ENCODE results near the gene GMNN. TPM values are rescaled to one million over a fixed set of nuclear protein-coding genes. Genes with fewer than 3 reads are reported as not detected.
A peak's percentile ranks its signal among the peaks of the same experiment; 100 is the strongest.

Gene GMNN
- polyA plus RNA-seq, 3 donors: 2.6 to 5.2 (median 2.9) TPM

DNA sequence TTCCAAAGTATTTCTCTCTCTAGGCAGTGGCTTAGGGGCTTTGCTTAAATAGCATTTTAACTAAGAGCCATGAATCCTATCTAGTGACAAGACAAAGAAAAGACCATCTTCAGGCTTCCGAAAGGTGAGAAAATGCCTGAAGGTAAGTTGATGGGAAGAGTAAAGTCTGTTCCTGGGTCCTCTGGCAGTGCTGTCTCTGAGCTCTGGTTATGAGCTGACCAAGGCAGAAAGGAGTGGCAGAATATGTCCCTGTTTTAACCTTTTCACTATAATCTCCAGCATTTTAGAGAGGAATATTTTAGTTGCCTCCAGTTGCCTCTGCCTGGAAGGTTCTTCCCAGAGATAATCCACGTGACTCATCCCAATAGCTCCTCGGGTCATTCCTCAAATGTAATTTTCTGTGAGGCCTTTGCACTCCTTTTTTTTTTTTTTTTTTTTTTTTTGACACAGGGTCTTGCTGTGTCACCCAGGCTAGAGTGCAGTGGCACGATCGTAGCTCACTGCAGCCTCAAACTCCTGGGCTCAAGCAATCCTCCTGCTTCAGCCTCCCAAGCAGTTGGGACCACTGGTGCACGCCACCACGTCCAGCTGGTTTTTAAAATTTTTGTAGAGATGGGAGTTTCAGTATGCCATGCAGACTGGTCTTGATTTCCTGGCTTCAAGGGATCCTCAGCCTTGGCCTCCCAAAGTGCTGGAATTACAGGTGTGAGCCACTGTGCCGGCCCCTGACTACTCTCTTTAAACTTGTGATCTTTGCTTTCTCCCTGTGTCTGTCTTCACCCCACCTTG, 27.7 kb downstream of the GMNN start:
- H3K9me3 Mint-ChIP-seq: no peaks in the 10 kb centered on the region
- intact Hi-C loops (cut with micrococcal nuclease): no loop called here
- DNase-seq: no peak
- WGBS (ENCODE audit: insufficient coverage): 94% methylated on average over 2 of the region's 8 CpGs
- H3K4me3 Mint-ChIP-seq: no peak overlapping the region
- H4K20me1 ChIP-seq (ENCODE audit: insufficient read depth, low read length): peaks cover 54% of the 10 kb centered on the region
- H3K9me3 ChIP-seq (replicated peaks in 1 of 2; ENCODE audit: control insufficient read depth in 1 of 2, insufficient read depth in 1 of 2, low read length in 2 of 2): no peaks in the 10 kb centered on the region
- peaks cover 0 to 3% (median 0%) of the 10 kb centered on the region in 3 donors for H3K27me3 Mint-ChIP-seq (ENCODE audit: low read depth in 3 of 3)
- no peak overlapping the region for H2AFZ ChIP-seq (ENCODE audit: insufficient read depth, low read depth, low read length, poor library complexity, severe bottlenecking)
- H3K27ac ChIP-seq (ENCODE audit: low read depth in 1 of 2, low read length in 2 of 2): peak overlapping the region in 1 of 2 donors; percentile 29
- H3K4me3 ChIP-seq (replicated peaks in 1 of 3; ENCODE audit: low read depth in 2 of 3, low read length in 3 of 3): no peak overlapping the region
- H3K4me2 ChIP-seq (replicated peaks; ENCODE audit: extremely low read depth, low read length, poor library complexity, severe bottlenecking): no peak overlapping the region
- H3K27ac Mint-ChIP-seq: peak overlapping the region in 4 of 7 donors; percentile 20 to 87 (median 40)
- TF ChIP-seq, protein P1, sequence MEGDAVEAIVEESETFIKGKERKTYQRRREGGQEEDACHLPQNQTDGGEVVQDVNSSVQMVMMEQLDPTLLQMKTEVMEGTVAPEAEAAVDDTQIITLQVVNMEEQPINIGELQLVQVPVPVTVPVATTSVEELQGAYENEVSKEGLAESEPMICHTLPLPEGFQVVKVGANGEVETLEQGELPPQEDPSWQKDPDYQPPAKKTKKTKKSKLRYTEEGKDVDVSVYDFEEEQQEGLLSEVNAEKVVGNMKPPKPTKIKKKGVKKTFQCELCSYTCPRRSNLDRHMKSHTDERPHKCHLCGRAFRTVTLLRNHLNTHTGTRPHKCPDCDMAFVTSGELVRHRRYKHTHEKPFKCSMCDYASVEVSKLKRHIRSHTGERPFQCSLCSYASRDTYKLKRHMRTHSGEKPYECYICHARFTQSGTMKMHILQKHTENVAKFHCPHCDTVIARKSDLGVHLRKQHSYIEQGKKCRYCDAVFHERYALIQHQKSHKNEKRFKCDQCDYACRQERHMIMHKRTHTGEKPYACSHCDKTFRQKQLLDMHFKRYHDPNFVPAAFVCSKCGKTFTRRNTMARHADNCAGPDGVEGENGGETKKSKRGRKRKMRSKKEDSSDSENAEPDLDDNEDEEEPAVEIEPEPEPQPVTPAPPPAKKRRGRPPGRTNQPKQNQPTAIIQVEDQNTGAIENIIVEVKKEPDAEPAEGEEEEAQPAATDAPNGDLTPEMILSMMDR (IDR thresholded peaks at IDR 0.05): no peak
- peaks cover 55 to 74% of the 10 kb centered on the region in 2 donors for H3K36me3 Mint-ChIP-seq
- H3K4me1 Mint-ChIP-seq: no peaks in the 10 kb centered on the region
- H3K36me3 ChIP-seq (replicated peaks in 1 of 2; ENCODE audit: control insufficient read depth in 1 of 2, insufficient read depth in 2 of 2, low read length in 2 of 2): peaks cover 56 to 60% of the 10 kb centered on the region in 2 donors
- no peaks in the 10 kb centered on the region for H3K79me2 ChIP-seq (ENCODE audit: insufficient read depth, low read length)
- no peak overlapping the region for H3K9ac ChIP-seq (ENCODE audit: insufficient read depth, low read length, poor library complexity, severe bottlenecking)
- no peaks in the 10 kb centered on the region for H3K27me3 ChIP-seq (ENCODE audit: control insufficient read depth in 2 of 2, insufficient read depth in 2 of 2, low read length in 2 of 2)
- no peaks in the 10 kb centered on the region for H3K4me1 ChIP-seq (ENCODE audit: control insufficient read depth in 1 of 2, insufficient read depth in 2 of 2, low read length in 2 of 2)

DNA sequence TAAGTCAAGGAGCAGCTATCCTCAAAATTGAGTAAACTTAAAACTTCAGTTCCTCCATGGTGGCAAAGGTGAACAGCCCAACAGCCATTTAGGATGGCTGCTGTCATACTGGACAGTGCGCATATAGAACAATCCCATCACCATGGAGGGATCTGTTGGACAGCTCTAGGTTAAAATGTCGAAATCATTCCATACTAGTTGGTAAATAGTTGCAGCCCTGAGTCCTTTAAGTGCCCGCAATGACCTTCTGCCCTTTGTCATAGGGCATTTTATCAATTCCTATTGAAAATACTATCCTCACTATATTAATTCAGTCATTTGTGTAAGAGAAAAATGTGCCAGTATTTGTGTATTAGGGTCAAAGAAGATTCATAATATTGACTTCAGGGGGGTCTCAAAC, 32.8 kb downstream of the GMNN start:
- H3K36me3 Mint-ChIP-seq: peaks cover 77 to 85% of the 10 kb centered on the region in 2 donors

More for the DNA sequence above, 32.8 kb downstream of the GMNN start:
- TF ChIP-seq, protein P1 (IDR thresholded peaks at IDR 0.05): no peak
- H3K4me3 ChIP-seq (replicated peaks in 1 of 3; ENCODE audit: low read depth in 2 of 3, low read length in 3 of 3): no peak overlapping the region
- H3K9me3 Mint-ChIP-seq: no peaks in the 10 kb centered on the region
- no peak overlapping the region for H2AFZ ChIP-seq (ENCODE audit: insufficient read depth, low read depth, low read length, poor library complexity, severe bottlenecking)
- intact Hi-C loops (cut with micrococcal nuclease): no loop called here
- no peaks in the 10 kb centered on the region for H3K79me2 ChIP-seq (ENCODE audit: insufficient read depth, low read length)
- no peaks in the 10 kb centered on the region for H3K4me1 ChIP-seq (ENCODE audit: control insufficient read depth in 1 of 2, insufficient read depth in 2 of 2, low read length in 2 of 2)
- no CpG with 5 or more reads among the region's 3 CpGs for WGBS (ENCODE audit: insufficient coverage)
- H3K9ac ChIP-seq (ENCODE audit: insufficient read depth, low read length, poor library complexity, severe bottlenecking): no peak overlapping the region
- H4K20me1 ChIP-seq (ENCODE audit: insufficient read depth, low read length): peaks cover 86% of the 10 kb centered on the region
- H3K27ac Mint-ChIP-seq: peak overlapping the region in 2 of 7 donors; percentile 35 to 38
- no peak overlapping the region for H3K4me2 ChIP-seq (replicated peaks; ENCODE audit: extremely low read depth, low read length, poor library complexity, severe bottlenecking)
- H3K4me3 Mint-ChIP-seq: no peak overlapping the region
- H3K27me3 ChIP-seq (ENCODE audit: control insufficient read depth in 2 of 2, insufficient read depth in 2 of 2, low read length in 2 of 2): no peaks in the 10 kb centered on the region
- no peaks in the 10 kb centered on the region for H3K4me1 Mint-ChIP-seq
- DNase-seq: no peak
- no peak overlapping the region for H3K27ac ChIP-seq (ENCODE audit: low read depth in 1 of 2, low read length in 2 of 2)
- peaks cover 0 to 1% (median 0%) of the 10 kb centered on the region in 3 donors for H3K27me3 Mint-ChIP-seq (ENCODE audit: low read depth in 3 of 3)
- no peaks in the 10 kb centered on the region for H3K9me3 ChIP-seq (replicated peaks in 1 of 2; ENCODE audit: control insufficient read depth in 1 of 2, insufficient read depth in 1 of 2, low read length in 2 of 2)
- H3K36me3 ChIP-seq (replicated peaks in 1 of 2; ENCODE audit: control insufficient read depth in 1 of 2, insufficient read depth in 2 of 2, low read length in 2 of 2): peaks cover 77 to 88% of the 10 kb centered on the region in 2 donors

All from CD14-positive monocyte (primary cell).